ENCODE data around the gene ADGRV1.

Gene ADGRV1

DNA sequence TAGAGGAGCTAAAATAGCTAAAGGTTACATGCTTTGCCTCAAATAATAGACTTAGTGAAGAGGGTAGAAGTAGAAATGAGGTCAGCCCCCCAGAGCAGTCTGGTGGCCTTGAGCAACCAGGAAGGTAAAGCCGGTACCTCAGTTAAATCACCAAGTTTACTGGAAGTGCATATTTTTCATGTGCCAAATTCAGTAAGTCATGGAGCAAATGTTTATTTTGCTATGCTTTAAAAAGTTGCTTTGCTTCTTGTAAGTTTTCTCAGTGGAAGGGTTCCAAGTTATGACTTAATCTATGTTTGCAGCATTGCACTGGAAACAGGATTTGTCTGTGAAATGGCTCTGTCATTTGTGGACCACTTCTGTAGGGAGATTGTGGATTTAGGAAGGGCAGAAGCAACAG is 567.9 kb downstream of the ADGRV1 start:
- no peak overlapping the region for H3K4me3 ChIP-seq (ENCODE audit: low read depth, low read length)

DNA sequence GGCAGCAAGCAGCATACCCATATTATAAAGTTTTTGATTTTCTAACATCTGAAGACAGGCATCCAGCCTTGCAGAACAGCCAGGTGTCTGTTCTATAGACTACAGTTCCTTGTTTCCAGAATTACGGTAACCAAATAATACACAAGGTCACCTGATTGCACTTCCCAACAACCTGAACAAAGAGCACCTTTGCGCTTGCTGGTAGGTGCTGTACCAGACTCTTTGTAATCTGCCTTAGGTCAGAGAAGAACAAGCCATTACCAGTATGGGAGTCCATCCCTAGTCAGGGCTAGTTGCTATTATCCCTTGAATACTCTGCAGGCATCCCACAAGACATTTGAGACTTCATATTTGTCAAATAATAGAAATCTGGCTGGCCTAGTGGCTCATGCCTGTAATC is 568.3 kb downstream of the ADGRV1 start:
- H3K4me3 ChIP-seq (ENCODE audit: low read depth, low read length), result no peak overlapping the region

DNA sequence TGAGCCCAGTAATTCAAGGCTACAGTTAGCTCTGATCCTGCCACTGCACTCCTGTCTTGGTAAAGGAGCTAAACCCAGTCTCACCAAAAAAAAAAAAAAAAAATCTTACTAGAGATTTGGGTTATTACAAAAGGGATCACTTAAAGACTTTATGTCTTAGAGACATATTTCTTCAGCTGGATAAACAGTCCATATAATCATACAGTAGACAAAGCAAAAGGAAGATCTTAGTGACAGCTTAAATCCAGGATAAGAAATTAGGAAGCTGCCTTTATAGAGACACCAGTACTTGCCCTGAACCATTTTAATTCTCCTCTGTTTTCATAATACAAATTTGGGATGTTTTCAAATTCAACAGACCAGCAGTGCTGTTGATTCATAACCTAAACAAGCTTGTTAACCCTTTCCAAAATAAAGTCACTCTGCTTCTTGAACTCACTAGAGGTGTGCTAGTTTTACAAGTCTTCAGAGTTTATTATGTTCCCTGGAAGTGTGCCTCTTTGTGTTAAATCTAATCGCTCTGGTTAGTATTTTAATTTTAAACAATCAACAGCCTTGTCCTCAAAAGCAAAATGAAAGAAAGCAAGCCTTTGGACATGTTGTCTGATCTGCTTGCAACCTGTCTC is 569.0 kb downstream of the ADGRV1 start:
- no peak overlapping the region for H3K4me3 ChIP-seq (ENCODE audit: low read depth, low read length)

DNA sequence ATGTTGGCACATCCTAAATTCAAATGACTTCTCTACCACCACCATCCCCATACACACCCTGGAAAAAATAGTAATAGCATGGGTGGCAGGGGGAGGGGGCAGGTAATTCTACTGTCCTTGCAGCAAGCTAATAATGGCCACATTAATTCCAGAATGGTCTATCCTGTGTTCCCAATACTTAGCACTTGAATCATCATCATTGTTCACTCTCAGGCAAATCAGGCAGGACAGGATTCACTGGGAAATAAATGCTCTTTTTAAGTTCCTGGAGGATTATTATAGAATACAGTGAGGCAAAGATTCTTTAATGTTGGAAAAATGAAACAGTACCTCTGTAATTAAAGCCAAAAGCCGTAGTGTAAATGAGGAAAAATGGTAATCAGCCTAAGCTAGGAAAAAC is 570.0 kb downstream of the ADGRV1 start:
- H3K4me3 ChIP-seq (ENCODE audit: low read depth, low read length), result no peak overlapping the region

DNA sequence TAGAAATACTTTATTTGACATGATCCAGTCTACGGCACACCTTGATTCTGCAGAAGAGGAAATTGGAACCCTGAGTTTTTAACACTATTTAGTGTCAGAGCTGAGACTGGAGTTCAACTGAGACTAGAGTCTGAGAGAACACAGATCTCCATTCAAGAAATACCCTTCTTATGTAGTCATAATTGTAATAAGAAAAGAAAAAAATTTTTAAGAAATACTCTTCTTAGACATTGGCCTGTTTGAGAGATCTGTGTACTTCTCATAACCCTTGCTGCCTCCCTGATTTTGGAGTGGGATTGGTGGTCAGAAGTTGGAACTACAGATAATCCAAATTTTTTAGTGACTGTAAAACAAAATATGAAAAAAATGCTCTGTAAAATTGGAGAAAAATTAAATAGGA is 571.2 kb downstream of the ADGRV1 start:
- no peak overlapping the region for H3K4me3 ChIP-seq (ENCODE audit: low read depth, low read length)

DNA sequence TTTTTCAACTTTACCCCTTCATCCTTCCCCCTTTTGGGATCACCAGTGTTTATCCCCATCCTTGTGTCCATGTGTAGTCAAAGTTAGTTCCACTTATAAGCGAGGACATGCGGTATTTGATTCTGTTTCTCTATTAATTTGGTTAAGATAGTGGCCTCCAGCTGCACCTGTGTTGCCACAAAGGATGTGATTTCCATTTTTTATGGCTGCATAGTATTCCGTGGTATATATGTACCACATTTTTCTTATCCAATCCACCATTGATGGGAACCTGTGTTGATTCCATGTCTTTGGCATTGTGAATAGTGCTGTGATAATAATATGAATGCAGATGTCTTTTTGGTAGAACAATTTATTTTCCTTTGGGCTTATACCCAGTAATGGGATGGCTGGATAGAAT is 572.2 kb downstream of the ADGRV1 start:
- no peak overlapping the region for H3K4me3 ChIP-seq (ENCODE audit: low read depth, low read length)

DNA sequence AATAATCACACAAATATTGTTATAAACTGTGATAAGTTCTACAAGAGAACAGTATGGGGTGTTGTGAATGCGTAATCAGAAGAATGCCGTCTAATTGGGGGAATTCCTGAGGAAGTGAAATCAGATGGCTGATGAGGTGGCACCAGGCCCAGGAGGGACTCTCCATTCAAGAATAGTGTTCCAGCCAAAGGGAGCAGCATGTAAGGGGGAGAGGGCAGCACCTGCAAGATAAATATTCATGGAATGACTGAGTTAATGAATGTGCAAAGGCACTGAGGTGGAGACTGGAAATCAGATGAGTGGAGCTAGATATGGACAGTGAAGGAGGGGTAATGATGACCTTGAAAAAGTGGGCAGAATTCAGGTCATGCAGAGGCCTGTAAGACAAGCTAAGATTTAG is 574.0 kb downstream of the ADGRV1 start:
- H3K4me3 ChIP-seq (ENCODE audit: low read depth, low read length), result no peak overlapping the region

DNA sequence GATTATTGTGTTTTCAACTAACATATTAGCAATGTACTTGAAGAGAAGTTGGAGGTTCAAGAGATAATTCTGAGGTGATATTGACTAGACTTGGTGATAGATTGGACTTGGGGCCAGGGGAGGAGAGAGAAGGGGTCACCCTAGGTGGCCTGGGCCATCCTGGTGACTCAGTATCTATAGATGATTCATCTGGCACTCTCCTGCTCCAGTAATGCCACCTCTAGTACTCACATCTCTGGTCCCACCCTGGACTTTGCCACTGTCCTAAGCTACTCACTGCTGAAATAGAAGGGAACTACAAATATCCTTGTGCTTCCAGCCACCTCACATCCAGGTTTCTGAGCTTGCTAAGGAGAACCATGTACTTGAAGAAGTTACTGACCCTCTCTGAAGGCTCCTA is 574.6 kb downstream of the ADGRV1 start:
- H3K4me3 ChIP-seq (ENCODE audit: low read depth, low read length), result no peak overlapping the region

DNA sequence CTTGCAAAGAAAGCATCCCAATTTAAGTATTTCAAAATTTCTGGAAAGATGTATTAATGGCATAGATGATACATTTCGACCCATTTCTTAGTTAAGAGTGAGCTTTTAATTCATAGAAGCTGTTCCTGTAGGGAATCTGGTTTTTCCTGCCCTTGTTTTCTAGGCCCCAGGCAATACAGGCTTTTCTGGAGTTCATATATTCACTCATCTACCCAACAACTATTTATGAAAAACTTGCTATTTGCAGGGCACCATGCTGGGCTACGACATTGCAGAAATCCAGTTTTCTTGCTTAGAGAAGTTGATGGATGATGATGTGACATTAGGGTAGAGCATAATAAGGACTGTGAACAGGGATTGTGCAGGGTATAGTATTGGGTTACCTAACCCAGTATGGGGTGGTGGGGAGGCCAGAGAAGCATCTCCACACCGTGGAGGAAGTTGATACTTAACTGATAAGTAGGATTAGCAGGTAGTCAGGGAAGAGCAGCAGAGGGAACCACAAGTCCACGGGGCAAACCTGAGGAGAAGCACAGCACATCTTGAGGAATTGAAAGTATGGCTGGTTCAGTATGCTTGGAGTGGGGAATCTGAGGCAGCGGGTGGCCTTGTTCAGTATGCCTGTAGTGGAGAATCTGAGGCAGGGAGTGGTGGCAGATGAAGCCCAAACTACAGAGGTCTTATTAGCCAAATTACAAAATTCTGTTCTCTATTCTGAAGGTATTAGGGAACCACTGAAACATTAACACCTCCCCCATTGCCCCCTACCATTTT is 577.1 kb downstream of the ADGRV1 start:
- no peak overlapping the region for H3K4me3 ChIP-seq (ENCODE audit: low read depth, low read length)

DNA sequence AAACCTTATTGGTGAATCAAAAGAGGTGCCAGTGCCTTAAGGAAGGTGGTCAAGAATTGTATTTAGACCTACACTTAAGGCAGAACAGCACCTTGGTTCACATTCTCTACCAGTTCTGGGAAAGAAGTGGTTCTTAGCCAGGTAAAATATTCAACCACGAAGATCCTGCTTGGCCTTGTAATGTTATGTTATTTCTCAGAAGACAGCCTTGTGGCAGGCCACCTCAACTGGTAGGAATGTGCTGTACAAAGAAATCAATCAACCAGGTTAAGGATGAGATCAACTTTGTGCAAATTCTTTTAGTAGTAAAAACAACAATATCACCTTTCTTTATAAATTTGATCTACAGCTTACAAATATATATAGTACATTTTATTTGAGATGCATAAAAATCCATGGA is 577.7 kb downstream of the ADGRV1 start:
- H3K4me3 ChIP-seq (ENCODE audit: low read depth, low read length), result no peak overlapping the region

DNA sequence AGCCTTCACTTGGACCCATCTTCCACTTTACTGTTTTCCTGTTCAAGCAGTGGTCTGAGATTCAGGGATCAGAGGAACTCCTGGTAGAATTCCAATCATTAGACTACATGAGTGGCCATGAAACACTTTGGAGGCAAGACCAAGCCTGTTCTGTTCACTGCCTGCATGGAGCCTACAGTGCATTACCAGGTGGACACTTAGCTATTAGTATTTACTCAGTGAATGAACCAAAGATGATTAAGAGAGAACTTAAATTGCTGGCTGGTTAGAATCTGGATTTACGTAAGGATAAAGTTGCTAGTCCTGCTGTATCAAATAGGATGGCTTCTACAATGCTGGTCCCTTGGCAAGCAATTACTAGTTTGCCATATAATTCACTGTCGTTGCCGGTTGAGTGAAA is 579.0 kb downstream of the ADGRV1 start:
- H3K4me3 ChIP-seq (ENCODE audit: low read depth, low read length), result no peak overlapping the region

DNA sequence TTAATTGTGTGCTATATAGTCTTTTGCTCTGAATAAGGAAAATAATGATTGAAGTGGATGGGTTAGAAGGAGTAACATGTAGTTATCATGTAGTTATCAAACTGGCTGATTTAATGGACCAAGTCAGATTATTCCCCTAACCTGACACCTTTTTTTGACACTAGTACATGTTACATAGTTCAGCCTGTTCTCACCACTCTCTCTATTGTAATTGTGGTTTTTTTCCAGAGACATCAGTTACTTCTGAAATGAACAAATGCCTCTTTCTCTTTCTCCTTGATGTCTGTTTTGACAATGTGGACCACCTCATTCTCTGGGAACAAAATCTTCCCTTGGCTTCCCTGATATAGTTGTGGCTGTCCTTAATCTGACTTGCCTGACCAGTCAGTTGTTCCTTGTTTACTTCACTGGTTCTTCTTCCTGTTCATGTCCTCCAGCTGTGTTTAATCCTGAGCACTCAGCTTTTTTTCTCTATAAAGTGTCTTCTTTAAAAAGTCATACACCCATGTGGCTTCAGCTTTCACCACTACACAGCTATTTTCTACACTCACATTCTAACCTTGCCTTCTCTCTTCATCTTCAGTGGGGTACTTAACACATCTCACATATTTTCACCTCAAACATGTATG is 581.1 kb downstream of the ADGRV1 start:
- H3K4me3 ChIP-seq (ENCODE audit: low read depth, low read length), result no peak overlapping the region

DNA sequence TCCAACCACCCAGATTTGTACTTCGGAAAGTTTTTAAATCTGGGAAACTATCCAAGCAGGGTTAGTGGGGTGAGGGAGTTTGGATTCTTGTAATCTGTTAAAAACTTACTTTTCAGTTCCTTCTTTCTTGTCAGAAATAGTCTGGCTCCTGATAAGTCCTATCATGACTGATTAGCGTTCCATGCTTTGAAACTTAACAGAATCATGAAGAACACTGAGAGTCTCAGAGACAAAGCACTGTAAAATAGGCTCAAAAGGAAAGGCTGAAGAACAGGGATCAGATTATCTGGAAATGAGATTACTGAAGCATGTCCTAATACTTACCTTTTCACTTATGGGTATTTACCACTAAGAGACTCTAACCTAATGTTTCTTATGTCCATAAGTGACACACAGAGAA is 582.1 kb downstream of the ADGRV1 start:
- H3K4me3 ChIP-seq (ENCODE audit: low read depth, low read length), result no peak overlapping the region

DNA sequence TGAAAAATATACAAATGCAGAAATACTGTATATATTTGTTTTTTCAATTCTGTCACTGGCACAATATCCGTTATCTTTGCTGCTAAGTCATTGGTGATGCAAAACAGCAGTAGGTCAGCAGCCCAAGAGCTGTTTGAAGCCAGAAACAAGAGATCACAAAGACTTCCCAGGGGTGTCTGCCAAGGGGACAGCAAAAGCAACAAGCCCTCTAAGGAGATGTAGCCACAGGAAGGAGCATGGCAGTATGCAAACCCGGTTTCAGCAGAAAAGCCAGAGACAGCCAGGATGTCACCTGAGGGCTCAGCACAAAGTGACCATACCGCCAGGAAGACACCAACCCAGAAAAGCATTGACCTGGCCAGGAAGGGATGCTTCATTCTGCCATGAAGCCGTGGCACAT is 583.0 kb downstream of the ADGRV1 start:
- H3K4me3 ChIP-seq (ENCODE audit: low read depth, low read length), result no peak overlapping the region

DNA sequence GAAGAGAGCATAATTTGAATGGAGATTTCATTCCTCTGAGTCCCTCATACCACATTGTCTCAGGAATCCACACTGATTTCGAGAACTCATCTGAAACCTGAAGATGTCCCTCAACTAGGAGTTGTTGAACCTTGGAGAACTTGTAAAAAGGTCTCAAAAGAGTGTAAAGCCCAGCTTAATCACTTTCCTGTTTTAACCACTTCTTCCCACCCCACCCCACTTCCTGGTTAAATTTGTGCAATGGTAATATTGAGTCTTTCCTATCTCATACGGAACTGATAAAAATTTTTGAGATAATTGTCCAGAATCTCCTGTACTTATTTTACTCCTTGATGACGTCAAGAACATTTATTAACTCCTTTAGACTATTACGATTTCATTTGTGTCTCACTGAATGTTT is 583.8 kb downstream of the ADGRV1 start:
- H3K4me3 ChIP-seq (ENCODE audit: low read depth, low read length), result no peak overlapping the region

DNA sequence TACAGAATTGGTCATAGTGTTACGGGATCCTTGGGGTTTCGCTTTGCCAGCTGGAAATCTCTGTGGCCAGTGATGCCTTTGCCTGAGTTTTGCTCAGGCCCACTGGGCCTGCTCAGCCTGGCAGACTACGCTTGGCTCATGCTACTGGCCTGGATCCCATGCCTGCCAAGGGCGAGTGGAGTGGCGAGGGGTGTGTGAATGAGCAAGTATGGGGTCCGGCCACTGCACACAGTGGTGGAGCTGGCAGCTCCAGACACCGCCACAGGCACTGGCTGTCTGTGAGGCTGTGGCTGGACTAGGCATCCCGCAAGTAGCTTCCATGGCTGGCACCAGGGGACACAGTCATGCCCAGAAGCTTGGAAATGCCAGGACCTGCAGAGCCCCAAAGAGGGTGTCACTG is 584.2 kb downstream of the ADGRV1 start:
- H3K4me3 ChIP-seq (ENCODE audit: low read depth, low read length), result no peak overlapping the region

DNA sequence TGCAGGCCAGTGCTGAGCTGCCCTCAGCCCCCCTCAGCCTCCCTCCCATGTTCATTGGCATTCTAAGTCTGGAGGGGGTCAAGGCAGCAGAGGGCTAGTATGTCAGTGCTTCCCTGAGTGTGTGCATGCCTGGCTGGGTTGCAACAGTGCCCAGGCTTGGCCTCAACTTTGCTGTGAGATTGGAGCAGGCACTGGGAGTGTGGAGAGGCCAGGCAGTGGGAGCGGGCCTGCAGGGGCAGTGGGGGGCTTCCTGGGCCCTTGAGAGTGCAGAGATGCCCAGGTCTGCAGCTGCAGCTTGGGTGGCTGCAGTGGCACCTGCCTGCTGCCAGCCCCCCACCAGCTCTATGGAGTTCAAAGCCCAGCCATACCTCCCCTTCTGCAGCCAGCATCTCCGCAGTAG is 585.2 kb downstream of the ADGRV1 start:
- no peak overlapping the region for H3K4me3 ChIP-seq (ENCODE audit: low read depth, low read length)

DNA sequence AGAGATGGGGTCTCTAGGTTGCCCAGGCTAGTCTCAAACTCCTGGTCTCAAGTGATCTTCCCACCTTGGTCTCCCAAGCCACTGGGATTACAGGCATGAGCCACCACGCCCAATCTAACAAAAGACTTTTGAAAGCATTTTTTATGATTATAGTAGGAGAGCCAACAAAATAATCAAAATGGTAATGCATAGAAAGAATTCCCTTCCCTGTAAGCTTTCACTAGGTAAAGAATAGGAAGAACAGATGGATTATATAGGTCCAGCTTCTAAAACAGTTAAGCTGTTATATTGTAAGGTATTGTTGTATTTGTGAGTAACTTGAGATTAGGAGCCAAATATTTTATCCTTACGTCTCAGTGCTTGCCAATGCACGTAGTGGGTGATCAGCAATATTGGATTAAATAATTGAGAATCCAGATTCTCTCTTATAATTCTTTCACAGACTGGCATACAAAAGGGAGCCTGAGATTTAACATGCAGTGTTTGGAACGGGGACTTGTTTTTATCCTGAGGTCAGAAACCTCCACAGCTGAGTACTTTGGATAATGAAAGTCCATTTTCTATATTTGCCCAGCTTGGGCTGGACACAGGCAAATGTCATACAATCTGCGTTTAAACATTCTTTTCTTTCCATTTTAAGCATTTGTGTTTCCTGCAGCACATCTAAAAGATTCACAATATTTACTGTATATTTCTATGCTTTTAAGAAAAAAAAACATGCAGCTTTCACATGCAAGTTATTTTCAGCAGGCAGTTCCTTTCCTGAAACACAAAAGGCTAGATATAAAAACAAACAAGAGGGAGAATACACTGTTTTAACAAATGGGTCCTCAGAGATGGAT is 586.1 kb downstream of the ADGRV1 start:
- no peak overlapping the region for H3K4me3 ChIP-seq (ENCODE audit: low read depth, low read length)

DNA sequence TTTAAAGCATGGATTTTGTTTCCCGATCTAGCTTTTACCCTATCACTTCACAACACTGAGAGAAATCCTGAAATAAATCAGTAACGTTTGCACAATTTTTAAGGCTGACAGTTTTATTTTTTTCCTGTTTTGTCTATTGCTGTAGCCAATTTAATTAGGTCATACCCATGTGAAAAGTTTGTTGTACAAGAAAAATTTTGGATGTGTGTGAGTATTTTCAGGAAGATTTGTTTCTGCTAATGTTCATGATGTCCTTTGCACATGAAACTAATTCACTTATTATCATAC is 586.7 kb downstream of the ADGRV1 start:
- no peak overlapping the region for H3K4me3 ChIP-seq (ENCODE audit: low read depth, low read length)

DNA sequence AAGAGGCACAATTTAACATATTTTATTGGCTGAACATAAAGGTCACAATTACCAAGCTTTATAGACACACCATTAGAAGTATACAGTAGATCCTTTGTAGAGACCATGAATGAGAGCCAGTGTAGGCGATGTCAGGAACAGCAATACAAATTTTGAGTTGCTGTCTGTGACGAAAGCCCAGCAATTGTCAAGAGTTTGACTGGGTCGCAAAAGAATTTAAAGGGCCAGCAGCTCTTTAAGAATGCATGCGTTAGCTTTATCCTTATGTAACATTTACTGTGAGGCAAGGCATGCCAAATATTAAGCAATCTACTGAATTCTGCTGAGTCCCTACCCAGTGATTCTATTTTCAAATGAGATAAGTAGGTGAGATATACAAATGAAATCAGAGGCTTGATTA is 587.6 kb downstream of the ADGRV1 start:
- H3K4me3 ChIP-seq (ENCODE audit: low read depth, low read length), result no peak overlapping the region

DNA sequence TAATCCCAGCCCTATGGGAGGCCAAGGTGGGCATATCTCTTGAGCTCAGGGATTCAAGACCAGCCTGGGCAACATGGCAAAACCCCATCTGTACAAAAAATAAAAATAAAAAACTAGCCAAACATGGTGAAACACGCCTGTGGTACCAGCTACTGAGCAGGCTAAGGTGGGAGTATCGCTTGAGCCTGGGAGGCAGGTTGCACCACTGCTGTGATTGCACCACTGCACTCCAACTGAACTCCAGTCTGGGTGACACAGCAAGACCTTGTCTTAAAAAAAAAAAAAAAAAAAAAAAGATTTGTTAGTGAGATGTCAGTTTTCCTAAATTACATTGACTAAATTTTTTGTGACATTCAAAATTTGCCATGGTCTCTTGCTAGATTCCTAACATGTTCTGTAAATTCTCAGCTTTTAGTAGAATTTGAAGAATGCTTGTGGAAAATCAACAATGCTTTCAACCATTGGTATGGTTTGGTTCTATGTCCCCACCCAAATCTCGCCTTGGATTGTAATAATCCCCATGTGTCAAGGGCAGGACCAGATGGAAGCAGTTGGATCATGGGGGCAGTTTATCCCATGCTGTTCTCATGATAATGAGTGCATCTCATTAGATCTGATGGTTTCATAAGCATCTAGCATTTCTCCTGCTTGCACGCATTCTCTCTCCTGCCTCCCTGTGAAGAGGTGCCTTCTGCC is 588.5 kb downstream of the ADGRV1 start:
- H3K4me3 ChIP-seq (ENCODE audit: low read depth, low read length), result no peak overlapping the region

All from iPS-11a (cell line).